Esophagus muscularis mucosa (tissue), 4 donors: ENCODE data around the gene KCNIP3. TPM values are rescaled to one million over a fixed set of nuclear protein-coding genes. Genes with fewer than 3 reads are reported as not detected.

Source experiments
- DNase-seq: peaks from one replicate; pipeline ENCODE4 v3.0.0-alpha.2; 2017; ENCODE audit errors: extremely low spot score
- H3K27ac ChIP-seq, 4 donors: fragments of 200-600 bp; sonication (generic); replicated peaks in 1 of 4; 1 replicate in 3 of 4; 2 replicates in 1 of 4; pipeline ENCODE4 v1.5.1; 2016 to 2019; ENCODE audit warnings: mild to moderate bottlenecking in 1 of 4
- H3K27me3 ChIP-seq, 4 donors: fragments of 200-600 bp; sonication (generic); one replicate each; pipeline versions ENCODE4 v1.5.1 to v1.6.0; 2016 to 2019
- H3K36me3 ChIP-seq, 4 donors: fragments of 200-600 bp; sonication (generic); one replicate each; pipeline ENCODE4 v1.5.1; 2016 to 2019
- H3K4me1 ChIP-seq, 4 donors: fragments of 200-600 bp; sonication (generic); one replicate each; pipeline ENCODE4 v1.5.1; 2016 to 2019
- H3K4me3 ChIP-seq, 4 donors: fragments of 200-600 bp; sonication (generic); 1 replicate in 2 of 4; 2 replicates in 2 of 4; pipeline ENCODE4 v1.5.1; 2016 to 2019; ENCODE audit warnings: mild to moderate bottlenecking in 4 of 4, moderate library complexity in 1 of 4
- H3K9me3 ChIP-seq, 4 donors: fragments of 200-600 bp; sonication (generic); 1 replicate in 3 of 4; 2 replicates in 1 of 4; pipeline ENCODE4 v1.5.1; 2016 to 2019
- CTCF ChIP-seq, 3 experiments: fragments of 200-600 bp in 2 of 3; fragments of 450-650 bp in 1 of 3; sonication (generic) in 2 of 3; IDR thresholded peaks; one replicate each; pipeline ENCODE4 v1.5.1; 2017 to 2019; ENCODE audit warnings: antibody characterized with exemption in 3 of 3, mild to moderate bottlenecking in 2 of 3, moderate library complexity in 1 of 3
- EP300 ChIP-seq: sonication (generic); formaldehyde crosslinking; IDR thresholded peaks from one replicate; pipeline ENCODE4 v1.6.1; 2017; ENCODE audit warnings: antibody characterized with exemption
- POLR2A ChIP-seq: fragments of 450-650 bp; IDR thresholded peaks from one replicate; pipeline ENCODE4 v1.6.1; 2017; ENCODE audit warnings: antibody characterized with exemption, moderate library complexity, mild to moderate bottlenecking, low read depth
- POLR2AphosphoS5 ChIP-seq, 2 donors: sonication (generic); formaldehyde crosslinking; IDR thresholded peaks; one replicate each; pipeline ENCODE4 v1.6.1; 2017; ENCODE audit warnings: antibody characterized with exemption in 2 of 2
- WGBS: methylation state at CpG from one replicate; pipeline ENCODE4 v1.1.5; 2018; 5-methylcytosine and 5-hydroxymethylcytosine counted together
- intact Hi-C: fragments of 100-400 bp; cut with DNase I; formaldehyde crosslinking; loops from one replicate; pipeline ENCODE4 v1.15.1; 2023
- total RNA-seq, 4 donors: library from RNA; depleted of rRNA; stranded (reverse); fragments of >200 nt; gene quantifications; one replicate each; pipeline versions ENCODE4 v1.1.0 to v1.2.1, GENCODE V29; 2016

KCNIP3 gene
- total RNA-seq, 4 donors from 2014 or later = 15.8 to 29.9 (median 23.0) TPM

GRCh38 chr2:95279435-95280035 lies 17.6 kb upstream of the KCNIP3 start:
- 97% methylated on average over 19 of the region's 19 CpGs for WGBS
- Histone ChIP-seq H3K4me3 (no peak overlapping the region), H3K4me1 (no peaks in the 10 kb centered on the region), H3K9me3 (no peaks in the 10 kb centered on the region), H3K27ac (no peak overlapping the region), H3K27me3 (no peaks in the 10 kb centered on the region), H3K36me3 (no peaks in the 10 kb centered on the region)
- no peak for DNase-seq
- no peak for TF ChIP-seq EP300
- intact Hi-C loops = no loop called here

DNA sequence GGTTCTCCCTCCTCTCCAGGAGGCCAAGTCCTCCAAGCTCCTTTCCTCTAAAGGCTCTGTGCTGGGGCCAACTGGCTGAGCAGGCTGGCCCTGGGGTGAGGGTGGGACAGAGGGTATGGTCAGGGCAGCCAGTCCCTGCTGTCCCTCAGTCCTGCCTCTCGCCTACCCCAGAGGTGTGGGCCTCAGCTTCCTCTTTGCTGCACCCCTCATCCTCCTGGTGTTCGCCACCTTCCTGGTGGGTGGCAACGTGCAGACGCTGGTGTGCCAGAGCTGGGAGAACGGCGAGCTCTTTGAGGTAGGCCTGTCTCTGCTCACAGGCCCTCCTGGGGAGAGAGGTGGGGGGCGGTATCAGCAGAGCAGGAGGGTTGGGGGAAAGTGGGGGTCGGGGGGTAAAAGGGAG lies 16.1 kb upstream of the KCNIP3 start:
- no peak for TF ChIP-seq POLR2AphosphoS5 (IDR thresholded peaks at IDR 0.05)
- TF ChIP-seq EP300 = no peak
- TF ChIP-seq CTCF (IDR thresholded peaks at IDR 0.05) = no peak
- TF ChIP-seq POLR2A = no peak
- DNase-seq = no peak
- no peaks in the 10 kb centered on the region for H3K9me3 ChIP-seq
- 86% methylated on average over 6 of the region's 8 CpGs for WGBS
- H3K27ac ChIP-seq = no peak overlapping the region
- H3K4me1 ChIP-seq = no peaks in the 10 kb centered on the region
- no peaks in the 10 kb centered on the region for H3K36me3 ChIP-seq
- intact Hi-C loops = no loop called here
- no peak overlapping the region for H3K4me3 ChIP-seq
- H3K27me3 ChIP-seq = no peaks in the 10 kb centered on the region

- DNase-seq = no peak
- intact Hi-C loops = no loop called here
- Histone ChIP-seq H3K36me3 (no peaks in the 10 kb centered on the region), H3K27me3 (no peaks in the 10 kb centered on the region), H3K9me3 (no peaks in the 10 kb centered on the region), H3K4me1 (no peaks in the 10 kb centered on the region), H3K27ac (no peak overlapping the region), H3K4me3 (no peak overlapping the region)
- WGBS = 79% methylated on average over 6 of the region's 8 CpGs
- TF ChIP-seq POLR2AphosphoS5 (IDR thresholded peaks at IDR 0.05) (no peak), POLR2A (no peak), CTCF (IDR thresholded peaks at IDR 0.05) (no peak), EP300 (no peak)
Measured at GRCh38 chr2:95281786-95282185, 15.4 kb upstream of the KCNIP3 start.

GRCh38 chr2:95282458-95282857 lies 14.7 kb upstream of the KCNIP3 start:
- Histone ChIP-seq H3K9me3 (no peaks in the 10 kb centered on the region), H3K27ac (no peak overlapping the region), H3K36me3 (no peaks in the 10 kb centered on the region), H3K4me1 (no peaks in the 10 kb centered on the region), H3K4me3 (no peak overlapping the region), H3K27me3 (no peaks in the 10 kb centered on the region)
- TF ChIP-seq POLR2A (no peak), EP300 (no peak)
- 26% methylated on average over 3 of the region's 3 CpGs for WGBS
- intact Hi-C loops = no loop called here
- no peak for DNase-seq

DNA sequence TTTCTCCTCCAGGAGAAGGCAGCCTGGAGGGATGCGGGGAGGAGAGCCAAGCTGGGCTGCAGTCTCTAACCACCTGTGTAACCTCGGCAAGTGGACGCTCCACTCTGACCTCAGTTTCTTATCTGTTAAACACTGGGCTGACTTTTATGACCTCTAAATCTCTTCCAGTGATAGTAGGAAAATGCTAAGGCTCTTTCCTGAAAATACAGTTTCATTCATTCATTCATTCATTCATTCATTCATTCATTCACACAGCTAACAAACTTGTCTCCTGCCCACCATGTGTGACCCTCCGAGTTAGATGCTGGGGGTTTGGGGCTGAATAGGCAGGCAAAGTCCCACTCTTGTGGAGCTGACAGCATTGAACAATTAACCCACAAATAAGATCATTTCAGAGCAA lies 13.6 kb upstream of the KCNIP3 start:
- Histone ChIP-seq H3K9me3 (no peaks in the 10 kb centered on the region), H3K4me1 (no peaks in the 10 kb centered on the region), H3K27ac (no peak overlapping the region), H3K36me3 (no peaks in the 10 kb centered on the region), H3K27me3 (no peaks in the 10 kb centered on the region), H3K4me3 (no peak overlapping the region)
- 95% methylated on average over 4 of the region's 4 CpGs for WGBS
- intact Hi-C loops = no loop called here
- no peak for DNase-seq
- TF ChIP-seq POLR2AphosphoS5 (IDR thresholded peaks at IDR 0.05) (no peak), EP300 (no peak), POLR2A (no peak), CTCF (IDR thresholded peaks at IDR 0.05) (no peak)
